Thymus (tissue), 11 donors: Measurements from ENCODE around the gene SLIT1. TPM values are rescaled to one million over a fixed set of nuclear protein-coding genes. Genes with fewer than 3 reads are reported as not detected.
A peak's percentile ranks its signal among the peaks of the same experiment; 100 is the strongest.

ENCODE experiments used
- DNase-seq, 9 donors: peaks; one replicate each; pipeline ENCODE4 v3.0.0-alpha.2; 2013; ENCODE audit warnings: low spot score in 9 of 9, low read depth in 6 of 9, missing footprints in 1 of 9
- H3K27ac ChIP-seq, 2 donors: one replicate each; pipeline ENCODE4 v1.5.1; 2013; ENCODE audit warnings: control low read depth in 1 of 2, low read depth in 1 of 2, low read length in 1 of 2, mild to moderate bottlenecking in 1 of 2, moderate library complexity in 1 of 2
- H3K27me3 ChIP-seq, 2 donors: one replicate each; pipeline ENCODE4 v1.5.1; 2013; ENCODE audit warnings: low read length in 1 of 2; ENCODE audit not compliant: control insufficient read depth in 2 of 2, insufficient read depth in 1 of 2
- H3K36me3 ChIP-seq, 2 donors: one replicate each; pipeline ENCODE4 v1.5.1; 2013; ENCODE audit warnings: low read length in 1 of 2, mild to moderate bottlenecking in 1 of 2, moderate library complexity in 1 of 2; ENCODE audit not compliant: control insufficient read depth in 2 of 2, insufficient read depth in 2 of 2
- H3K4me1 ChIP-seq, 2 donors: one replicate each; pipeline ENCODE4 v1.5.1; 2013; ENCODE audit warnings: low read length in 2 of 2; ENCODE audit not compliant: control insufficient read depth in 2 of 2, insufficient read depth in 2 of 2
- H3K4me3 ChIP-seq, 2 donors: one replicate each; pipeline ENCODE4 v1.5.1; 2013; ENCODE audit warnings: low read length in 2 of 2, control low read depth in 1 of 2, mild to moderate bottlenecking in 1 of 2
- H3K9me3 ChIP-seq, 2 donors: one replicate each; pipeline ENCODE4 v1.5.1; 2013; ENCODE audit warnings: low read length in 1 of 2, mild to moderate bottlenecking in 1 of 2; ENCODE audit not compliant: control insufficient read depth in 2 of 2, insufficient read depth in 1 of 2
- WGBS: extraction: QIAGEN DNeasy Blood & Tissue Kit; methylation state at CpG from one replicate; pipeline ENCODE4 v1.1.7; 2013; 5-methylcytosine and 5-hydroxymethylcytosine counted together
- polyA plus RNA-seq: library from polyadenylated mRNA; stranded (reverse); fragments of 200-250 nt; gene quantifications from one replicate; pipeline ENCODE4 v1.2.3, GENCODE V29; 2013
- total RNA-seq: library from RNA; stranded (reverse); fragments of 120-200 nt; gene quantifications from one replicate; pipeline ENCODE4 v1.2.4, GENCODE V29; 2013
- donor health status: healthy.

Gene SLIT1
- total and polyA plus RNA-seq, 2 donors = 1.0 to 5.9 TPM

- DNase-seq = peak in 5 of 9 donors; percentile 29 to 70 (median 47)
- peaks cover 11 to 24% of the 10 kb centered on the region in 2 donors for H3K4me1 ChIP-seq
- WGBS = 12% methylated on average over 14 of the region's 14 CpGs
- no peaks in the 10 kb centered on the region for H3K27me3 ChIP-seq
- no peaks in the 10 kb centered on the region for H3K9me3 ChIP-seq
- H3K4me3 ChIP-seq = peak overlapping the region; percentile 8 to 34
- H3K36me3 ChIP-seq = peaks cover 14 to 16% of the 10 kb centered on the region in 2 donors
- peak overlapping the region; percentile 71 to 80 for H3K27ac ChIP-seq
Measured at GRCh38 chr10:96984541-96985131, 201.1 kb downstream of the SLIT1 start.

DNA sequence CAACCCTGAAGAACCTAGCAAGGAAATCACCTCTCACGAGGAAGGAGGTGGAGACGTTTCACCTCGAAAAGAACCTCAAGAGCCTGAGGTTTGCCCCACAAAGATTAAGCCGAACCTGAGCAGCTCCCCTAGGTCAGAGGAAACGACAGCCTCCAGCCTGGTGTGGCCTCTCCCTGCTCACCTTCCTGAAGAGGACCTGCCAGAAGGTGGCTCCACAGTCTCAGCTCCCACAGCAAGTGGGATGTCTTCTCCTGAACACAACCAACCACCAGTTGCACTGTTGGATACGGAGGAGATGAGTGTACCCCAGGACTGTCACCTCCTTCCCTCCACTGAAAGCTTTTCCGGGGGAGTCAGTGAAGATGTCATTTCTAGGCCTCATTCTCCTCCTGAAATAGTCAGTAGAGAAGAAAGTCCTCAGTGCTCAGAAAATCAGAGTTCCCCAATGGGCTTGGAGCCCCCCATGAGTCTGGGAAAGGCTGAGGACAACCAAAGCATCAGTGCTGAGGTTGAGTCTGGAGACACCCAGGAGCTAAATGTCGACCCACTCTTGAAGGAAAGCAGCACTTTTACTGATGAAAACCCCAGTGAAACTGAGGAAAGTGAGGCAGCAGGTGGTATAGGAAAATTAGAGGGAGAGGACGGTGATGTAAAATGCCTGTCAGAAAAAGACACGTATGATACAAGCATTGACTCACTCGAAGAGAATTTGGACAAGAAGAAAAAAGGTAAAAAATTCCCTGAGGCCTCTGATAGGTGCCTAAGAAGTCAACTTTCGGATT, 203.4 kb downstream of the SLIT1 start:
- Histone ChIP-seq H3K36me3 (peaks cover 14 to 16% of the 10 kb centered on the region in 2 donors), H3K4me3 (no peak overlapping the region), H3K9me3 (no peaks in the 10 kb centered on the region), H3K27ac (no peak overlapping the region), H3K27me3 (no peaks in the 10 kb centered on the region), H3K4me1 (peaks cover 17 to 39% of the 10 kb centered on the region in 2 donors)
- 92% methylated on average over 12 of the region's 12 CpGs for WGBS
- no peak for DNase-seq

DNA sequence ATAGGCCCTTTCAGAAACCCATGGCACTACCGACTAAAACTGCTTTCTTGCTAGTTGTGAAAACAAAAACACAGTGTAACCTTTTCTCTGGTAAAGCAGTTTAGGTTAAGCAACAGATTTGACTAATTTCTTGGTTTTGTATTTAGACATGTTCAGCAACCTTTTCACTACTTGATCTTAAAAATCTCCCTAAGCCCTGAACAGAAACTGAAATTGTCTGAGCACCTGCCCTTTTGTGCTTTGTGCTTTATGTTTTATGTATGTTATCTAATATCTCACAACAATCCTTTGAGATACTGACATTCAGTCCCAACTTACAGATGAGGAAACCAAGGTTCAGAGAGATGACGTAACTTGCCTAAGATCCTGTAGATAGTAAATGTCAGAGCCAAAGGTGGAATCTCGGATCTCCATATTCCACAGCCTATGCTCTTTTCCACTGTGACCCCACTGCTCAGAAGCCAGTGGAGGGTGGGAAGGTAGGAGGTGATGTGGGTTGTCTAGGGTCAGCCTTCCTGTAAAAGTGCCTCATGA, 207.1 kb downstream of the SLIT1 start:
- H3K4me3 ChIP-seq = no peak overlapping the region
- no peaks in the 10 kb centered on the region for H3K9me3 ChIP-seq
- H3K27me3 ChIP-seq = no peaks in the 10 kb centered on the region
- DNase-seq = peak in 4 of 9 donors; percentile 15 to 52 (median 30)
- H3K4me1 ChIP-seq = peaks cover 6 to 15% of the 10 kb centered on the region in 2 donors
- WGBS = 51% methylated on average over 3 of the region's 3 CpGs
- peak overlapping the region in 1 of 2 donors; percentile 34 for H3K27ac ChIP-seq
- H3K36me3 ChIP-seq = peaks cover 14 to 16% of the 10 kb centered on the region in 2 donors

DNA sequence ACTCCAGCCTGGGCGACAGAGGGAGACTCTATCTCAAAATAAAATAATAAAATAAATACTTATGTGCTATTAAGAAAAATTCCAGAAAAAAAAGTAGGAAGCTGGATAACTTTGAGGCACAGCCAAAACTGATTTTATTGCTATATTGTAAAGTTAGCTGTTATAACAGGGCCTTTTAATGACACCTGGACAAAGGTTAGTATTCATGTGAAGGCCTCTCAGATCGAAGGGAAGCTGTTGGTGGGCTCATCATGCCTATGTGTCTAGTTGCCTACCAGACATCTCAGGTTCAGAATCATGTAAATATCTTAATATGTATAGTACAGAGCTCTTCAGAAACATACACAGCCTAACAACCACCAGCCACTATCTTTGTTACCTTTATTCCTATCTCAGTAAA, 210.6 kb downstream of the SLIT1 start:
- Histone ChIP-seq H3K4me1 (peaks cover 6 to 15% of the 10 kb centered on the region in 2 donors), H3K27me3 (no peaks in the 10 kb centered on the region), H3K36me3 (no peaks in the 10 kb centered on the region), H3K27ac (no peak overlapping the region), H3K4me3 (no peak overlapping the region), H3K9me3 (no peaks in the 10 kb centered on the region)
- WGBS = 98% methylated on average over 2 of the region's 2 CpGs
- no peak for DNase-seq

- Histone ChIP-seq H3K9me3 (no peaks in the 10 kb centered on the region), H3K27ac (no peak overlapping the region), H3K27me3 (no peaks in the 10 kb centered on the region), H3K36me3 (no peaks in the 10 kb centered on the region), H3K4me3 (no peak overlapping the region), H3K4me1 (peaks cover 4 to 13% of the 10 kb centered on the region in 2 donors)
- DNase-seq = no peak
- WGBS = 95% methylated on average over 5 of the region's 5 CpGs
Measured at GRCh38 chr10:96973809-96974747, 211.7 kb downstream of the SLIT1 start.

DNA sequence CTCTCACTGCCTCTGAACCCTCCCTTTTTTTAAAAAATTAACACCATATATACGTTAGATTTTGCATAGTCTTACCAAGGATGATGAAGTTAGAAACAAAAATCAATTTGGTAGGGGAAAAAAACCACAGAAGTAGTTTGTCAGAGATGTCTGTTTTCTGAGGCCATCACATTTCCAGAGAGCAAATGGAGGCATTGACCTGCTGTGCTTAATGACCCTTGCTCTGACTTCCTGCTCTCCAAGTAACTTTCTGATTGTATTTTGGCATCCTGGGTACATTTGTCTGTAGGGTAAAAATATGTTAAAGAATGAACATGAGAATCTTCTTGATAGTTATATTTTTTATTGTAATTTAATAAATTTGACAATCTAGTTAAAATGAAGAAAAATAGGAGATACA, 213.5 kb downstream of the SLIT1 start:
- no peaks in the 10 kb centered on the region for H3K9me3 ChIP-seq
- no peaks in the 10 kb centered on the region for H3K36me3 ChIP-seq
- no peak overlapping the region for H3K27ac ChIP-seq
- no peaks in the 10 kb centered on the region for H3K27me3 ChIP-seq
- no peak for DNase-seq
- WGBS = 99% methylated on average over 1 of the region's 1 CpG
- no peaks in the 10 kb centered on the region for H3K4me1 ChIP-seq
- H3K4me3 ChIP-seq = no peak overlapping the region

- Histone ChIP-seq H3K9me3 (no peaks in the 10 kb centered on the region), H3K36me3 (peaks cover 2 to 3% of the 10 kb centered on the region in 2 donors), H3K4me1 (no peaks in the 10 kb centered on the region), H3K27ac (no peak overlapping the region), H3K4me3 (no peak overlapping the region), H3K27me3 (no peaks in the 10 kb centered on the region)
- DNase-seq = no peak
- WGBS = 98% methylated on average over 2 of the region's 2 CpGs
Measured at GRCh38 chr10:96971324-96971723, 214.4 kb downstream of the SLIT1 start.

DNA sequence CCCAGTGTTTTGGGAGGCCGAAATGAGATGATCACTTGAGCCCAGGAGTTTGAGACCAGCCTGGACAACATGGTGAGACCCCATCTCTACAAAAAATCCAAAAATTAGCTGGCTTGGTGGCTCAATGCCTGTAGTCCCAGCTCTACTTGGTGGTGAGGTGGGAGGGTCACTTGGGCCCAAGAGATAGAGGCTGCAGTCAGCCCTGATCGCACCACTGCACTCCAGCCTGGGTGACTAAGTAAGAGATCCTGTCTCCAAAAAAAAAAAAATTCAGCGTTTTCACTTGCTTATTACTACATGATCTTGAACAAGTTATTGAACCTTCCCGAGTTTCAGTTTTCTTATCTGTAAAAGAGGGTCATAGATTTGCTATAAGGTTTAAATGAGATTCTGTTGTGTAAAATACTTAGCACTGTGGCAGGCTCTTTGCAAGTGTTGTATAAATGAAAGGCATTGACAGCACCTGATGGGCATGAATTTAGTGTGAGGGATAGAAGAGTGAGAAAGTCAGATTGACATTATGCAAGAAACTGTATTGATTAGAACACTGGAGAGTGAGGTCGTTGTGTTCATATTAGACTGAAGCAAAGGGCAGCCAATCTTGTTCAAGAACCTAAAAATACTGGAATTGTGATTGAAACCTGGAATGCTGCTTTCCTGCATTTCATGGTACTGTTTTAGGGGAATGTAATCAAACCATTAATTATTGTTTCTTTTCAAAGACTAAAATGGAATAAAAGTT, 216.9 kb downstream of the SLIT1 start:
- Histone ChIP-seq H3K4me1 (no peaks in the 10 kb centered on the region), H3K9me3 (no peaks in the 10 kb centered on the region), H3K36me3 (peaks cover 2 to 3% of the 10 kb centered on the region in 2 donors), H3K27me3 (no peaks in the 10 kb centered on the region), H3K4me3 (no peak overlapping the region), H3K27ac (no peak overlapping the region)
- no peak for DNase-seq
- 98% methylated on average over 5 of the region's 5 CpGs for WGBS
